ENCODE data around the gene PMS2.

The PMS2 gene

GRCh38 chr7:6028563-6028962 lies 19.7 kb upstream of the PMS2 start:
- no peak for TF ChIP-seq CTCF (IDR thresholded peaks at IDR 0.05; ENCODE audit: low read depth, low read length, poor library complexity, severe bottlenecking)
- TF ChIP-seq EZH2phosphoT487 (IDR thresholded peaks at IDR 0.05; ENCODE audit: borderline replicate concordance, low read length), result no peak
- peaks cover 13% of the 10 kb centered on the region for H3K4me1 ChIP-seq (ENCODE audit: control insufficient read depth, low read length)
- H3K4me2 ChIP-seq (ENCODE audit: low read length), result no peak overlapping the region
- H4K20me1 ChIP-seq (ENCODE audit: control insufficient read depth, insufficient read depth, low read depth, low read length), result peaks cover 7% of the 10 kb centered on the region
- no peak overlapping the region for H3K27ac ChIP-seq (ENCODE audit: low read depth, low read length)
- no peaks in the 10 kb centered on the region for H3K9me2 ChIP-seq (replicated peaks; ENCODE audit: control insufficient read depth, low read length)
- H3K4me3 ChIP-seq (ENCODE audit: low read length), result no peak overlapping the region
- H3K36me3 ChIP-seq (ENCODE audit: control insufficient read depth, low read length), result peaks cover 89% of the 10 kb centered on the region
- H3K27me3 ChIP-seq (ENCODE audit: control insufficient read depth, low read length), result no peaks in the 10 kb centered on the region
- H3K9me3 ChIP-seq (ENCODE audit: control insufficient read depth, insufficient read depth, low read length), result no peaks in the 10 kb centered on the region
- peaks cover 10% of the 10 kb centered on the region for H3K79me2 ChIP-seq (ENCODE audit: control insufficient read depth, low read length)
- peaks cover 20% of the 10 kb centered on the region; the same call in 1 of the 2 replicates for H3F3A ChIP-seq (ENCODE audit: control insufficient read depth, insufficient read depth)

- Histone ChIP-seq H3K9me3 (ENCODE audit: control insufficient read depth, insufficient read depth, low read length) (no peaks in the 10 kb centered on the region), H3K4me2 (ENCODE audit: low read length) (no peak overlapping the region), H3K36me3 (ENCODE audit: control insufficient read depth, low read length) (peaks cover 90% of the 10 kb centered on the region), H3K27ac (ENCODE audit: low read depth, low read length) (no peak overlapping the region), H4K20me1 (ENCODE audit: control insufficient read depth, insufficient read depth, low read depth, low read length) (peaks cover 7% of the 10 kb centered on the region), H3F3A (ENCODE audit: control insufficient read depth, insufficient read depth) (peaks cover 21% of the 10 kb centered on the region; the same call in 1 of the 2 replicates), H3K27me3 (ENCODE audit: control insufficient read depth, low read length) (no peaks in the 10 kb centered on the region), H3K9me2 (replicated peaks; ENCODE audit: control insufficient read depth, low read length) (no peaks in the 10 kb centered on the region), H3K79me2 (ENCODE audit: control insufficient read depth, low read length) (peaks cover 13% of the 10 kb centered on the region), H3K4me3 (ENCODE audit: low read length) (no peak overlapping the region), H3K4me1 (ENCODE audit: control insufficient read depth, low read length) (peaks cover 13% of the 10 kb centered on the region)
- TF ChIP-seq EZH2phosphoT487 (IDR thresholded peaks at IDR 0.05; ENCODE audit: borderline replicate concordance, low read length) (no peak), CTCF (IDR thresholded peaks at IDR 0.05; ENCODE audit: low read depth, low read length, poor library complexity, severe bottlenecking) (no peak)
Observed at GRCh38 chr7:6027806-6028365, 19.0 kb upstream of the PMS2 start.

- H3K4me1 ChIP-seq (ENCODE audit: control insufficient read depth, low read length), result peaks cover 13% of the 10 kb centered on the region
- peaks cover 24% of the 10 kb centered on the region for H3F3A ChIP-seq (ENCODE audit: control insufficient read depth, insufficient read depth)
- H3K27ac ChIP-seq (ENCODE audit: low read depth, low read length), result no peak overlapping the region
- H3K4me3 ChIP-seq (ENCODE audit: low read length), result no peak overlapping the region
- peaks cover 7% of the 10 kb centered on the region for H4K20me1 ChIP-seq (ENCODE audit: control insufficient read depth, insufficient read depth, low read depth, low read length)
- H3K27me3 ChIP-seq (ENCODE audit: control insufficient read depth, low read length), result no peaks in the 10 kb centered on the region
- H3K4me2 ChIP-seq (ENCODE audit: low read length), result 0 out of 2 replicates have a peak overlapping the region, but pooled peaks have one; percentile 0
- TF ChIP-seq EZH2phosphoT487 (IDR thresholded peaks at IDR 0.05; ENCODE audit: borderline replicate concordance, low read length) (no peak), CTCF (IDR thresholded peaks at IDR 0.05; ENCODE audit: low read depth, low read length, poor library complexity, severe bottlenecking) (no peak)
- H3K9me2 ChIP-seq (replicated peaks; ENCODE audit: control insufficient read depth, low read length), result no peaks in the 10 kb centered on the region
- H3K36me3 ChIP-seq (ENCODE audit: control insufficient read depth, low read length), result peaks cover 92% of the 10 kb centered on the region
- H3K79me2 ChIP-seq (ENCODE audit: control insufficient read depth, low read length), result peaks cover 14% of the 10 kb centered on the region
- no peaks in the 10 kb centered on the region for H3K9me3 ChIP-seq (ENCODE audit: control insufficient read depth, insufficient read depth, low read length)
Observed at GRCh38 chr7:6026820-6027311, 18.0 kb upstream of the PMS2 start.
